A673 (cell line): ENCODE measurements around the gene MTCH1. TPM values are rescaled to one million over a fixed set of nuclear protein-coding genes. Genes with fewer than 3 reads are reported as not detected.

Experiments
- BruUV-seq: library from RNA; stranded (reverse); fragments of 400-500 nt; replicated peaks from 2 replicates; lab custom pipeline; 2021; lab: Mats Ljungman, UMichigan
- CTCF ChIA-PET: fragments of 300-600 bp; sonication (Branson Sonifier 250); formaldehyde crosslinking; loops from one replicate; lab custom pipeline; 2022; ENCODE audit warnings: antibody characterized with exemption; lab: Charles Lee
- POLR2A ChIA-PET: fragments of 300-600 bp; sonication (Branson Sonifier 250); formaldehyde crosslinking; loops from one replicate; lab custom pipeline; 2022; ENCODE audit warnings: antibody characterized with exemption; ENCODE audit not compliant: low non-redundant PET; lab: Charles Lee
- DNase-seq: peaks from one replicate; pipeline ENCODE4 v3.0.0-alpha.2; 2015; ENCODE audit warnings: low spot score
- H3K27ac ChIP-seq: fragments of 200-600 bp; sonication (generic); 2 replicates; pipeline ENCODE4 v1.5.1; 2016; ENCODE audit warnings: mixed run types, low read depth, mild to moderate bottlenecking, mixed read lengths, antibody characterized with exemption, low read length; ENCODE audit not compliant: poor library complexity, severe bottlenecking
- H3K27me3 ChIP-seq: fragments of 200-600 bp; sonication (generic); replicated peaks from 2 replicates; pipeline ENCODE4 v1.6.1; 2017; ENCODE audit warnings: mixed run types, low read depth, mild to moderate bottlenecking, mixed read lengths, antibody characterized with exemption, low read length; ENCODE audit not compliant: insufficient read depth, poor library complexity
- H3K36me3 ChIP-seq: fragments of 200-600 bp; sonication (generic); 2 replicates; pipeline ENCODE4 v1.6.1; 2016; ENCODE audit warnings: mixed run types, mild to moderate bottlenecking, mixed read lengths, antibody characterized with exemption, low read length; ENCODE audit not compliant: insufficient read depth, poor library complexity, severe bottlenecking
- H3K4me1 ChIP-seq: fragments of 200-600 bp; sonication (generic); 2 replicates; pipeline ENCODE4 v1.6.1; 2017; ENCODE audit warnings: mixed run types, mild to moderate bottlenecking, mixed read lengths, antibody characterized with exemption, low read length; ENCODE audit not compliant: insufficient read depth, poor library complexity, severe bottlenecking
- H3K4me3 ChIP-seq: fragments of 200-600 bp; sonication (generic); 2 replicates; pipeline ENCODE4 v1.5.1; 2016; ENCODE audit warnings: low read depth, mixed run types, mild to moderate bottlenecking, mixed read lengths, low read length; ENCODE audit not compliant: poor library complexity, severe bottlenecking
- H3K9me3 ChIP-seq: fragments of 200-600 bp; sonication (generic); 2 replicates; pipeline ENCODE4 v1.6.1; 2016; ENCODE audit warnings: mixed run types, low read depth, mild to moderate bottlenecking, mixed read lengths, antibody characterized with exemption, low read length; ENCODE audit not compliant: poor library complexity, severe bottlenecking
- CTCF ChIP-seq: fragments of 300-800, 200-600 bp; sonication (generic); conservative IDR thresholded peaks from 2 replicates; pipeline ENCODE4 v1.5.1; 2017; ENCODE audit warnings: low read depth, mild to moderate bottlenecking, antibody characterized with exemption, low read length, moderate library complexity, mixed read lengths
- EZH2 ChIP-seq: fragments of 200-600 bp; sonication (generic); IDR thresholded peaks from 2 replicates; pipeline ENCODE4 v1.6.1; 2017; ENCODE audit warnings: borderline replicate concordance, low read depth, mild to moderate bottlenecking, mixed read lengths, antibody characterized with exemption, low read length; ENCODE audit not compliant: poor library complexity, severe bottlenecking
- intact Hi-C: fragments of 100-400 bp; cut with micrococcal nuclease; formaldehyde crosslinking; loops from one replicate; pipeline ENCODE4 v1.10.0; 2022; ENCODE audit not compliant: unreplicated experiment
- total RNA-seq: library from RNA; stranded (reverse); gene quantifications from 2 replicates; pipeline ENCODE4 v1.2.3, GENCODE V29; 2021

The MTCH1 gene
- total RNA-seq, 1 experiment from 2014 or later = 242 TPM

DNA sequence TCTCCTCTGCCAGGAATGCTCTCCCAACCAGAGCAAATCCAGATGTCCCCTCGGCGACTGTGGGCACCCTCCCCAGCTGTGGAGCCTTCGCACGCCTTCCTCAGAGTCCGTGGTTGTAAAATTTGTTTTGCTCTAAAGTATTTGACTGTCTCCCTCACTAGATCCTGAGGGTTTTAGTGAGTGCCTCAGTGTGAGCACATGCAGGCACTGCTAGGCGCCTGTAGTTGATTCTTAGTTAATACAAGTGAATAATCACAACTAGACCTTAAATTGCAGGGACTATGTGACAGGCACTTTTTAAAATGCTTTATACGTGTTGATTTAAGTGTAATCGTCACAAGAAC, 680 bp upstream of the MTCH1 start:
- DNase-seq = no peak
- no TSS peak for BruUV-seq
- intact Hi-C loops = loop anchor here (1.0 kb wide), 1 partner anchor 101 kb away; the partner anchor contains the start of gene C6orf89
- Histone ChIP-seq H3K4me1 (peaks cover 14% of the 10 kb centered on the region), H3K36me3 (no peaks in the 10 kb centered on the region), H3K27ac (peak overlapping the region; percentile 99), H3K9me3 (no peaks in the 10 kb centered on the region), H3K4me3 (peak overlapping the region; percentile 99), H3K27me3 (no peaks in the 10 kb centered on the region)
- POLR2A ChIA-PET = interaction anchor here (0.6 kb wide), 1 partner anchor 57 kb away, joined by 5 read pairs; no protein-coding TSS in a partner anchor
- TF ChIP-seq CTCF = no peak
- CTCF ChIA-PET = no interaction called here

DNA sequence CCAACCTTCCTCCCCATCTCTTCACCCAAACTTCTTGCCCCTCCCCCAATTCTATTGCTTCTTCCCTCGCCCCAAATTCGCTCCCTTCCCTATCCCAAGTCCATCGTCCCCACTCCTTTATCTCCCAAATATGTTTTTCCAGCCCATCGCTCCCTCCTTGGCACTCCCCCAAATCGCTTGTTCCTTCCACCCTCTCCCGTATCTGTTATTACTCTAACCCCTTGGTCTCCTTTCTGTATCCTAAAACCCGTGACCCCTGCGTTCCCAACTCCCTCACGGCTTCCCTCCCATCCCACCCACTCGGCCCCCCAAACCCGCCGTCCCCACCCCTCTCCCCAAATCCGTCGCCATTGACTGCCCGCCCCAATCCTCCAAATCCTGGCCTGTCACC, 584 bp downstream of the MTCH1 start:
- intact Hi-C loops = no loop called here
- peaks cover 3% of the 10 kb centered on the region for H3K36me3 ChIP-seq
- no peaks in the 10 kb centered on the region for H3K9me3 ChIP-seq
- H3K4me3 ChIP-seq = peak overlapping the region; percentile 99
- ChIA-PET POLR2A (interaction anchor here (0.6 kb wide), 1 partner anchor 13 kb away, joined by 4 read pairs; no protein-coding TSS in a partner anchor), CTCF (interaction anchor here (0.5 to 1.1 kb wide), 2 partner anchors 8 to 204 kb away, joined by 4 to 13 read pairs; no protein-coding TSS in a partner anchor)
- H3K4me1 ChIP-seq = peaks cover 14% of the 10 kb centered on the region
- H3K27me3 ChIP-seq = no peaks in the 10 kb centered on the region
- no peak for TF ChIP-seq EZH2
- no peak for TF ChIP-seq CTCF
- peak overlapping the region; percentile 99 for H3K27ac ChIP-seq
- DNase-seq = no peak
- no TSS peak for BruUV-seq

- peaks cover 6% of the 10 kb centered on the region for H3K36me3 ChIP-seq
- ChIA-PET CTCF (no interaction called here), POLR2A (no interaction called here)
- no peaks in the 10 kb centered on the region for H3K9me3 ChIP-seq
- H3K4me1 ChIP-seq = peaks cover 14% of the 10 kb centered on the region
- TF ChIP-seq CTCF (no peak), EZH2 (no peak)
- peak; percentile 62 for DNase-seq
- no peaks in the 10 kb centered on the region for H3K27me3 ChIP-seq
- no TSS peak for BruUV-seq
- peak overlapping the region; percentile 99 for H3K4me3 ChIP-seq
- intact Hi-C loops = no loop called here
- H3K27ac ChIP-seq = peak overlapping the region; percentile 99
Observed at GRCh38 chr6:36984581-36985416, 1.2 kb downstream of the MTCH1 start.
